Stomach (tissue), 4 donors: Measurements from ENCODE around the gene CAPRIN1.

ENCODE experiments used
- CTCF ChIP-seq, 7 experiments: fragments of 450-650 bp in 4 of 7; fragments of 200-600 bp in 3 of 7; sonication (generic) in 3 of 7; IDR thresholded peaks; one replicate each; pipeline ENCODE4 v1.5.1; 2016 to 2019; ENCODE audit warnings: antibody characterized with exemption in 7 of 7, control low read depth in 2 of 7, mild to moderate bottlenecking in 1 of 7
- POLR2A ChIP-seq, 4 donors: fragments of 450-650 bp; IDR thresholded peaks; one replicate each; pipeline ENCODE4 v1.6.1; 2016; ENCODE audit warnings: antibody characterized with exemption in 4 of 4, control low read depth in 2 of 4, mild to moderate bottlenecking in 1 of 4, moderate library complexity in 1 of 4
- POLR2AphosphoS5 ChIP-seq, 3 donors: sonication (generic); formaldehyde crosslinking; IDR thresholded peaks; one replicate each; pipeline ENCODE4 v1.6.1; 2016; ENCODE audit warnings: antibody characterized with exemption in 3 of 3

GRCh38 chr11:34004236-34004635, 47.3 kb upstream of the CAPRIN1 start:
- TF ChIP-seq CTCF (IDR thresholded peaks at IDR 0.05), result no peak
- no peak for TF ChIP-seq POLR2AphosphoS5 (IDR thresholded peaks at IDR 0.05)
- no peak for TF ChIP-seq POLR2A (IDR thresholded peaks at IDR 0.05)
